ENCODE data around the gene EXOC3L1. TPM values are rescaled to one million over a fixed set of nuclear protein-coding genes. Genes with fewer than 3 reads are reported as not detected.

EXOC3L1 gene
- total RNA-seq, 4 donors from 2014 or later = 0.95 to 3.8 (median 1.7) TPM

GRCh38 chr16:67207249-67208091 lies 17.5 kb upstream of the EXOC3L1 start:
- DNase-seq (ENCODE audit: low spot score in 2 of 2) = no peak
- intact Hi-C loops (cut with DNase I; ENCODE audit: low total_unique reads) = no loop called here
- WGBS, 2 donors = 63 to 76% methylated on average over 6 to 19 of the region's 21 CpGs
- TF ChIP-seq CTCF (IDR thresholded peaks at IDR 0.05) (no peak), POLR2A (IDR thresholded peaks at IDR 0.05) (no peak)
- H3K4me3 ChIP-seq (ENCODE audit: low read depth, poor library complexity, severe bottlenecking) = no peak overlapping the region

GRCh38 chr16:67206838-67207248 lies 16.9 kb upstream of the EXOC3L1 start:
- no peak for DNase-seq (ENCODE audit: low spot score in 2 of 2)
- WGBS, 2 donors = 92 to 93% methylated on average over 3 of the region's 3 CpGs
- no peak overlapping the region for H3K4me3 ChIP-seq (ENCODE audit: low read depth, poor library complexity, severe bottlenecking)
- TF ChIP-seq POLR2A (IDR thresholded peaks at IDR 0.05) (no peak), CTCF (IDR thresholded peaks at IDR 0.05) (no peak)
- intact Hi-C loops (cut with DNase I; ENCODE audit: low total_unique reads) = no loop called here

GRCh38 chr16:67206129-67206837 lies 16.3 kb upstream of the EXOC3L1 start:
- intact Hi-C loops (cut with DNase I; ENCODE audit: low total_unique reads) = no loop called here
- TF ChIP-seq CTCF (IDR thresholded peaks at IDR 0.05) (no peak), POLR2A (IDR thresholded peaks at IDR 0.05) (no peak)
- DNase-seq (ENCODE audit: low spot score in 2 of 2) = no peak
- 94 to 95% methylated on average over 7 to 8 of the region's 8 CpGs for WGBS, 2 donors
- no peak overlapping the region for H3K4me3 ChIP-seq (ENCODE audit: low read depth, poor library complexity, severe bottlenecking)

- intact Hi-C loops (cut with DNase I; ENCODE audit: low total_unique reads) = no loop called here
- H3K4me3 ChIP-seq (ENCODE audit: low read depth, poor library complexity, severe bottlenecking) = no peak overlapping the region
- TF ChIP-seq CTCF (IDR thresholded peaks at IDR 0.05) (no peak), POLR2A (IDR thresholded peaks at IDR 0.05) (no peak)
- WGBS, 2 donors = 80 to 86% methylated on average over 1 to 3 of the region's 4 CpGs
- no peak for DNase-seq (ENCODE audit: low spot score in 2 of 2)
These were observed 14.1 kb upstream of the EXOC3L1 start for GRCh38 chr16:67204076-67204475.

GRCh38 chr16:67202956-67203493 lies 13.1 kb upstream of the EXOC3L1 start:
- no peak for TF ChIP-seq CTCF (IDR thresholded peaks at IDR 0.05)
- TF ChIP-seq POLR2A (IDR thresholded peaks at IDR 0.05) = no peak
- intact Hi-C loops (cut with DNase I; ENCODE audit: low total_unique reads) = no loop called here
- no peak for DNase-seq (ENCODE audit: low spot score in 2 of 2)
- no peak overlapping the region for H3K4me3 ChIP-seq (ENCODE audit: low read depth, poor library complexity, severe bottlenecking)
- WGBS, 2 donors = 87 to 89% methylated on average over 19 to 23 of the region's 23 CpGs
